Measurements from ENCODE around the gene SMPD4.
"Not testable (repeated sequence)": the region's sequence is repeated elsewhere in the genome, so short reads cannot be mapped to it uniquely, and the experiment has no call there.

The SMPD4 gene

GRCh38 chr2:130157354-130157753 lies 24.0 kb downstream of the SMPD4 start:
- not testable (repeated sequence) for DNase-seq

GRCh38 chr2:130156624-130157004 lies 24.8 kb downstream of the SMPD4 start:
- no peak for DNase-seq

GRCh38 chr2:130155956-130156623 lies 25.3 kb downstream of the SMPD4 start:
- DNase-seq: peak; percentile 7

GRCh38 chr2:130154773-130155765 lies 26.3 kb downstream of the SMPD4 start:
- DNase-seq: no peak

GRCh38 chr2:130154423-130154770 lies 27.0 kb downstream of the SMPD4 start:
- DNase-seq: not testable (repeated sequence)

- not testable (repeated sequence) for DNase-seq
Observed at GRCh38 chr2:130153721-130154422, 27.5 kb downstream of the SMPD4 start.

GRCh38 chr2:130152816-130153595 lies 28.4 kb downstream of the SMPD4 start:
- DNase-seq: no peak

- not testable (repeated sequence) for DNase-seq
Observed at GRCh38 chr2:130152136-130152815, 29.1 kb downstream of the SMPD4 start.

GRCh38 chr2:130151145-130151512 lies 30.3 kb downstream of the SMPD4 start:
- not testable (repeated sequence) for DNase-seq

GRCh38 chr2:130150181-130151144 lies 30.9 kb downstream of the SMPD4 start:
- DNase-seq: no peak

GRCh38 chr2:130148515-130148914 lies 32.9 kb downstream of the SMPD4 start:
- DNase-seq: not testable (repeated sequence)

- peak; percentile 16 for DNase-seq
Observed at GRCh38 chr2:130145006-130145414, 36.4 kb downstream of the SMPD4 start, which contains the start of gene CCDC74B. TSS of gene CCDC74B (minus strand) at chr2:130145112. CDS start at chr2:130144996, 116 bp downstream.

- not testable (repeated sequence) for DNase-seq
Observed at GRCh38 chr2:130143266-130144039, 37.9 kb downstream of the SMPD4 start.

- DNase-seq: not testable (repeated sequence)
Observed at GRCh38 chr2:130142396-130143265, 38.8 kb downstream of the SMPD4 start.

GRCh38 chr2:130141645-130142370 lies 39.6 kb downstream of the SMPD4 start:
- DNase-seq: not testable (repeated sequence)

GRCh38 chr2:130141002-130141401 lies 40.4 kb downstream of the SMPD4 start:
- not testable (repeated sequence) for DNase-seq

- not testable (repeated sequence) for DNase-seq
Observed at GRCh38 chr2:130140516-130140915, 40.9 kb downstream of the SMPD4 start.
